Fibroblast of lung (primary cell): ENCODE results near the gene MRPL19.

Experiments
- EZH2 ChIP-seq: IDR thresholded peaks from 2 replicates; pipeline ENCODE4 v1.5.1; 2012; ENCODE audit warnings: low read length, control low read depth, mild to moderate bottlenecking; ENCODE audit errors: missing control alignments
- TF ChIP-seq, protein P1 (sequence below), 2 donors: IDR thresholded peaks in 1 of 2; conservative IDR thresholded peaks in 1 of 2; 1 replicate in 1 of 2; 2 replicates in 1 of 2; pipeline ENCODE4 v1.5.1; 2011 to 2012; ENCODE audit warnings: low read length in 2 of 2, control low read depth in 1 of 2, inconsistent platforms in 1 of 2, low read depth in 1 of 2, mild to moderate bottlenecking in 1 of 2

DNA sequence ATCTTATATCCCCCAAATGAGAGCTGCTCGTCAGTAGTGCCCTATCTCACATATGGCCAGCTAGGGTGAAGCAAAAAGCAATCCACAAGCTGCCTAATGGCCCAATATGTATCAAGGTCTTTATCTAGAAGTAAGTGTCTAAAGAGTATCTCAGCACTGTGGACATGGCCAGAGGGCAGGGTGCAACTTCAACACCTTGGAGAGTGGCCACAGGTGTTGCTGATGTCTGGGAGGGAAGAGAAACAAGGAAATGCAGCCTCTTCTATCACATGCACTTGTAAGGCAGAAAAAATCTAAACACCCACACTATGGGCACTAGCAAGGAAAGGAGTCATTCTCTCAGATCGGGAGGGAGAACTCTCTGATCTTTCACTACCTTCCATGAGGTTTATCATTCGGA lies 23.7 kb upstream of the MRPL19 start:
- TF ChIP-seq, protein P1, sequence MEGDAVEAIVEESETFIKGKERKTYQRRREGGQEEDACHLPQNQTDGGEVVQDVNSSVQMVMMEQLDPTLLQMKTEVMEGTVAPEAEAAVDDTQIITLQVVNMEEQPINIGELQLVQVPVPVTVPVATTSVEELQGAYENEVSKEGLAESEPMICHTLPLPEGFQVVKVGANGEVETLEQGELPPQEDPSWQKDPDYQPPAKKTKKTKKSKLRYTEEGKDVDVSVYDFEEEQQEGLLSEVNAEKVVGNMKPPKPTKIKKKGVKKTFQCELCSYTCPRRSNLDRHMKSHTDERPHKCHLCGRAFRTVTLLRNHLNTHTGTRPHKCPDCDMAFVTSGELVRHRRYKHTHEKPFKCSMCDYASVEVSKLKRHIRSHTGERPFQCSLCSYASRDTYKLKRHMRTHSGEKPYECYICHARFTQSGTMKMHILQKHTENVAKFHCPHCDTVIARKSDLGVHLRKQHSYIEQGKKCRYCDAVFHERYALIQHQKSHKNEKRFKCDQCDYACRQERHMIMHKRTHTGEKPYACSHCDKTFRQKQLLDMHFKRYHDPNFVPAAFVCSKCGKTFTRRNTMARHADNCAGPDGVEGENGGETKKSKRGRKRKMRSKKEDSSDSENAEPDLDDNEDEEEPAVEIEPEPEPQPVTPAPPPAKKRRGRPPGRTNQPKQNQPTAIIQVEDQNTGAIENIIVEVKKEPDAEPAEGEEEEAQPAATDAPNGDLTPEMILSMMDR (conservative IDR thresholded peaks at IDR 0.05 in 1 of 2, IDR thresholded peaks at IDR 0.05 in 1 of 2; ENCODE audit: low read depth in 1 of 2, low read length in 2 of 2): no peak
- TF ChIP-seq EZH2: no peak
